GM23338 (cell line): ENCODE data around the gene FBXW12. TPM values are rescaled to one million over a fixed set of nuclear protein-coding genes. Genes with fewer than 3 reads are reported as not detected.

Experiments
- ATAC-seq: fragments of 200-7000 bp; cut with Tn5 transposase; 3 replicates; pipeline ENCODE4 v1.9.1; 2020
- DNase-seq: peaks from one replicate; pipeline ENCODE4 v3.0.0-alpha.2; 2015; ENCODE audit warnings: low spot score
- H2AFZ ChIP-seq: fragments of 200-600 bp; sonication (generic); 2 replicates; pipeline ENCODE4 v1.8.0; 2016; ENCODE audit warnings: antibody characterized with exemption, mild to moderate bottlenecking, moderate library complexity
- H3F3A ChIP-seq: fragments of 200-600 bp; sonication (generic); replicated peaks from 2 replicates; pipeline ENCODE4 v1.8.0; 2017; ENCODE audit warnings: antibody characterized with exemption, mixed run types, low read depth
- H3K27ac ChIP-seq: fragments of 200-600 bp; sonication (generic); 2 replicates; pipeline ENCODE4 v1.6.1; 2016; ENCODE audit warnings: low read depth
- H3K27me3 ChIP-seq: fragments of 200-600 bp; sonication (generic); 2 replicates; pipeline ENCODE4 v1.8.0; 2016; ENCODE audit warnings: mild to moderate bottlenecking, mixed run types, moderate library complexity; ENCODE audit not compliant: insufficient read depth
- H3K36me3 ChIP-seq: fragments of 200-600 bp; sonication (generic); 2 replicates; pipeline ENCODE4 v1.8.0; 2016; ENCODE audit warnings: mild to moderate bottlenecking; ENCODE audit not compliant: insufficient read depth
- H3K4me1 ChIP-seq: fragments of 200-600 bp; sonication (generic); 2 replicates; pipeline ENCODE4 v1.8.0; 2016; ENCODE audit warnings: mild to moderate bottlenecking, moderate library complexity; ENCODE audit not compliant: insufficient read depth
- H3K4me2 ChIP-seq: fragments of 200-600 bp; sonication (generic); 2 replicates; pipeline ENCODE4 v1.7.1; 2017; ENCODE audit warnings: mixed run types
- H3K4me3 ChIP-seq: fragments of 200-600 bp; sonication (generic); 2 replicates; pipeline ENCODE4 v1.6.1; 2016; ENCODE audit warnings: mixed run types
- H3K79me2 ChIP-seq: fragments of 200-600 bp; sonication (generic); replicated peaks from 2 replicates; pipeline ENCODE4 v1.8.0; 2017; ENCODE audit warnings: mild to moderate bottlenecking; ENCODE audit not compliant: insufficient read depth
- H3K9me2 ChIP-seq: fragments of 200-600 bp; sonication (generic); 2 replicates; pipeline ENCODE4 v1.8.0; 2017; ENCODE audit not compliant: insufficient read depth
- H4K20me1 ChIP-seq: fragments of 200-600 bp; sonication (generic); replicated peaks from 2 replicates; pipeline ENCODE4 v1.8.0; 2017; ENCODE audit warnings: mild to moderate bottlenecking; ENCODE audit not compliant: insufficient read depth
- H3K27ac Mint-ChIP-seq: 2 replicates; pipeline ENCODE4 v1.8.0; 2020; ENCODE audit warnings: inconsistent platforms, mild to moderate bottlenecking, moderate library complexity, mixed read lengths
- H3K27me3 Mint-ChIP-seq: 3 replicates; pipeline ENCODE4 v1.8.0; 2022; ENCODE audit warnings: low read depth, mild to moderate bottlenecking, moderate library complexity, mixed read lengths, inconsistent platforms; ENCODE audit not compliant: insufficient read depth, poor library complexity
- H3K36me3 Mint-ChIP-seq: 3 replicates; pipeline ENCODE4 v1.8.0; 2021; ENCODE audit warnings: low read depth, mild to moderate bottlenecking, inconsistent platforms, moderate library complexity, mixed read lengths
- H3K4me1 Mint-ChIP-seq: 3 replicates; pipeline ENCODE4 v1.8.0; 2020; ENCODE audit warnings: mild to moderate bottlenecking, inconsistent platforms, mixed read lengths
- H3K4me3 Mint-ChIP-seq: 3 replicates; pipeline ENCODE4 v1.8.0; 2021; ENCODE audit warnings: moderate library complexity, mild to moderate bottlenecking, inconsistent platforms, mixed read lengths
- H3K9me3 Mint-ChIP-seq: 3 replicates; pipeline ENCODE4 v1.8.0; 2020; ENCODE audit warnings: moderate library complexity, mild to moderate bottlenecking, inconsistent platforms, mixed read lengths
- CREB1 ChIP-seq: fragments of 250-450 bp; sonication (Bioruptor Pico); IDR thresholded peaks from 2 replicates; pipeline ENCODE4 v1.5.0; 2020; ENCODE audit warnings: low read depth, mild to moderate bottlenecking, moderate library complexity
- POLR2AphosphoS5 ChIP-seq: IDR thresholded peaks from 2 replicates; pipeline ENCODE4 v1.6.1; 2016; ENCODE audit warnings: antibody characterized with exemption, low read depth
- ZNF114 ChIP-seq: fragments of 250-450 bp; sonication (Bioruptor Pico); IDR thresholded peaks from 2 replicates; pipeline ENCODE4 v1.5.0; 2020; ENCODE audit warnings: mild to moderate bottlenecking, moderate library complexity
- polyA plus RNA-seq: library from polyadenylated mRNA; unstranded; fragments of >200 nt; fragmentation: Nextera tagmentation; extraction: Ambion mirVana; gene quantifications from 2 replicates; pipeline ENCODE4 v1.2.1, GENCODE V29; 2016
- total RNA-seq: library from RNA; depleted of rRNA; stranded (reverse); fragments of >200 nt; shearing (Covaris generic); gene quantifications from 2 replicates; pipeline ENCODE4 v1.2.3, GENCODE V29; 2014
- TF ChIP-seq, protein P1 (sequence below): IDR thresholded peaks from 2 replicates; pipeline ENCODE4 v1.6.1; 2016; ENCODE audit warnings: antibody characterized with exemption
- TF ChIP-seq, protein P2 (sequence below): IDR thresholded peaks from one replicate; pipeline ENCODE4 v1.6.1; 2018; ENCODE audit warnings: antibody characterized with exemption; ENCODE audit not compliant: unreplicated experiment
- TF ChIP-seq, protein P3 (sequence below): fragments of 250-450 bp; sonication (Bioruptor Pico); IDR thresholded peaks from 2 replicates; pipeline ENCODE4 v1.5.0; 2020; ENCODE audit warnings: mild to moderate bottlenecking, moderate library complexity

Gene FBXW12
- total and polyA plus RNA-seq, 2 experiments from 2014 or later: 0.73 TPM; not detected in 1

DNA sequence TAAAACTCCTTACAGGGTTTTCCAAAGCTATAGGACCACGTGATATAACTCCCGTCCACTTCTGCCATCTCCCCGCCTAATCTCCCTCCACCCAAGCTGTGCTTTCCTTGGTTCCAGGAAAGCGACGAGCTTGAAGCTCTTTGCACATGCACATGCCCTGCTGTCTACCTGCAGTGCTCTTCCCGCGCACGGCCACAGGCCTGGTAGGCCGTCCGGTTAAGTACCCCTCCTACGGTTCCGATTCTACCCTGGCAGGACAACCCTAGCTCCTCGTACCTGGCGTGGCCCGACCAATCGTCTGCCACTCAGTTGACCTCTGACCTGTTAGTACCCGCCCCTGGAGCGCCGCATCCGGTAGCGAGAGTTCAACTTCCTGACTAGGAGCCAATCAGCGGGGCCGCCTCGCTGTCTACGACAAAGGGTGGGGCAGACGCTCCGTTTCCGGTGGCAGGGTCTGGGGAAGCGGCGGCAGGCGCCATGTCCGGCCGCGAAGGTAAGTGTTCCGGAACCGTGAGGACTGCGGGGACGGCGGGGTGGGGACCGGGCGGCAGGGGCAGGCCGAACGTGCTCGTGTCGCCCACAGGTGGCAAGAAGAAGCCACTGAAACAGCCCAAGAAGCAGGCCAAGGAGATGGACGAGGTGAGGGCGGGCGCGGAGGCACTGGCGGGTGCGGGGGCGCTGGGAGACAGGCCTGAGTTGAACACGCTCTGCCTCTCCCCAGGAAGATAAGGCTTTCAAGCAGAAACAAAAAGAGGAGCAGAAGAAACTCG lies 68.0 kb downstream of the FBXW12 start, which contains the start of the genes CCDC51 and TMA7:
Gene CCDC51, minus strand, starts transcription at position 300 of the 770 bp plus-strand sequence. CDS start 4,991 bp downstream, outside the sequence.
Gene TMA7, plus strand, starts transcription at position 438 of the 770 bp plus-strand sequence. Its CDS starts 40 bp downstream, at position 478.
- Mint-ChIP-seq H3K4me1 (peaks cover 11% of the 10 kb centered on the region), H3K4me3 (peak within 1 kb of the TSS; percentile 93), H3K9me3 (no peaks in the 10 kb centered on the region), H3K36me3 (peaks cover 43% of the 10 kb centered on the region), H3K27ac (peak within 1 kb of the TSS; percentile 97), H3K27me3 (peaks cover 6% of the 10 kb centered on the region)
- Histone ChIP-seq H3K27ac (peak within 1 kb of the TSS; percentile 76), H3K79me2 (peaks cover 54% of the 10 kb centered on the region), H3F3A (peaks cover 45% of the 10 kb centered on the region), H3K4me2 (peak within 1 kb of the TSS; percentile 92), H4K20me1 (peaks cover 23% of the 10 kb centered on the region), H3K4me3 (peak within 1 kb of the TSS; percentile 85), H3K9me2 (no peaks in the 10 kb centered on the region), H2AFZ (peak within 1 kb of the TSS; percentile 5; the same call in 1 of the 2 replicates), H3K4me1 (peaks cover 9% of the 10 kb centered on the region; the same call in 1 of the 2 replicates), H3K36me3 (peaks cover 20% of the 10 kb centered on the region), H3K27me3 (no peaks in the 10 kb centered on the region)
- DNase-seq: peak; percentile 99
- ATAC-seq: peak; percentile 93
- no peak for TF ChIP-seq ZNF114 (CRISPR knock-in tag)
- TF ChIP-seq POLR2AphosphoS5: peak; percentile 83
- TF ChIP-seq, protein P1, sequence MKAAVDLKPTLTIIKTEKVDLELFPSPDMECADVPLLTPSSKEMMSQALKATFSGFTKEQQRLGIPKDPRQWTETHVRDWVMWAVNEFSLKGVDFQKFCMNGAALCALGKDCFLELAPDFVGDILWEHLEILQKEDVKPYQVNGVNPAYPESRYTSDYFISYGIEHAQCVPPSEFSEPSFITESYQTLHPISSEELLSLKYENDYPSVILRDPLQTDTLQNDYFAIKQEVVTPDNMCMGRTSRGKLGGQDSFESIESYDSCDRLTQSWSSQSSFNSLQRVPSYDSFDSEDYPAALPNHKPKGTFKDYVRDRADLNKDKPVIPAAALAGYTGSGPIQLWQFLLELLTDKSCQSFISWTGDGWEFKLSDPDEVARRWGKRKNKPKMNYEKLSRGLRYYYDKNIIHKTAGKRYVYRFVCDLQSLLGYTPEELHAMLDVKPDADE: peak; percentile 84
- TF ChIP-seq CREB1 (CRISPR knock-in tag): peak; percentile 82
- TF ChIP-seq, protein P2, sequence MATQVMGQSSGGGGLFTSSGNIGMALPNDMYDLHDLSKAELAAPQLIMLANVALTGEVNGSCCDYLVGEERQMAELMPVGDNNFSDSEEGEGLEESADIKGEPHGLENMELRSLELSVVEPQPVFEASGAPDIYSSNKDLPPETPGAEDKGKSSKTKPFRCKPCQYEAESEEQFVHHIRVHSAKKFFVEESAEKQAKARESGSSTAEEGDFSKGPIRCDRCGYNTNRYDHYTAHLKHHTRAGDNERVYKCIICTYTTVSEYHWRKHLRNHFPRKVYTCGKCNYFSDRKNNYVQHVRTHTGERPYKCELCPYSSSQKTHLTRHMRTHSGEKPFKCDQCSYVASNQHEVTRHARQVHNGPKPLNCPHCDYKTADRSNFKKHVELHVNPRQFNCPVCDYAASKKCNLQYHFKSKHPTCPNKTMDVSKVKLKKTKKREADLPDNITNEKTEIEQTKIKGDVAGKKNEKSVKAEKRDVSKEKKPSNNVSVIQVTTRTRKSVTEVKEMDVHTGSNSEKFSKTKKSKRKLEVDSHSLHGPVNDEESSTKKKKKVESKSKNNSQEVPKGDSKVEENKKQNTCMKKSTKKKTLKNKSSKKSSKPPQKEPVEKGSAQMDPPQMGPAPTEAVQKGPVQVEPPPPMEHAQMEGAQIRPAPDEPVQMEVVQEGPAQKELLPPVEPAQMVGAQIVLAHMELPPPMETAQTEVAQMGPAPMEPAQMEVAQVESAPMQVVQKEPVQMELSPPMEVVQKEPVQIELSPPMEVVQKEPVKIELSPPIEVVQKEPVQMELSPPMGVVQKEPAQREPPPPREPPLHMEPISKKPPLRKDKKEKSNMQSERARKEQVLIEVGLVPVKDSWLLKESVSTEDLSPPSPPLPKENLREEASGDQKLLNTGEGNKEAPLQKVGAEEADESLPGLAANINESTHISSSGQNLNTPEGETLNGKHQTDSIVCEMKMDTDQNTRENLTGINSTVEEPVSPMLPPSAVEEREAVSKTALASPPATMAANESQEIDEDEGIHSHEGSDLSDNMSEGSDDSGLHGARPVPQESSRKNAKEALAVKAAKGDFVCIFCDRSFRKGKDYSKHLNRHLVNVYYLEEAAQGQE: no peak

DNA sequence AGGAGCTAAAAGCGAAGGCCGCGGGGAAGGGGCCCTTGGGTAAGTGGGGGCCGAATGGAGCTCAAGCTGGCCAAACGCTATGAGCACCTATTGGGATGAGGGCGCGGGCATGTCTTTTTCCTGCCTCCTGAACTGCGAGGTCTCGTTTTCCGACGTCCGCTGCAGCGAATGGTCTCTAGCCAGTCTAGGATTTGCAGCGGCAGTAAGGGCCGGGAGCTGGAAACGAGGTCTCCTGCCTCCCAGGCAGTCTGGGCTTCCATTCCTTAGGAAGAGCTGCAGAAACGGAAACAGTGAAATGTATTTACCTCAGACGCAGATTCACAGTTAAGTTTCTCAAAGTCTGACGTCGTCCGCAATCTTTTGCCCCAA lies 68.6 kb downstream of the FBXW12 start:
- H3K4me2 ChIP-seq: peak overlapping the region; percentile 92
- Mint-ChIP-seq H3K27me3 (peaks cover 6% of the 10 kb centered on the region), H3K36me3 (peaks cover 43% of the 10 kb centered on the region), H3K4me1 (peaks cover 13% of the 10 kb centered on the region), H3K27ac (peak overlapping the region; percentile 97), H3K9me3 (no peaks in the 10 kb centered on the region), H3K4me3 (peak overlapping the region; percentile 93)
- 0 out of 2 replicates have a peak overlapping the region, but pooled peaks have one; percentile 5 for H2AFZ ChIP-seq
- H3K9me2 ChIP-seq: no peaks in the 10 kb centered on the region
- H3K36me3 ChIP-seq: peaks cover 20% of the 10 kb centered on the region
- peaks cover 23% of the 10 kb centered on the region for H4K20me1 ChIP-seq
- peak; percentile 41 for DNase-seq
- H3K27me3 ChIP-seq: no peaks in the 10 kb centered on the region
- H3K79me2 ChIP-seq: peaks cover 48% of the 10 kb centered on the region
- H3K27ac ChIP-seq: peak overlapping the region; percentile 76
- peak overlapping the region; percentile 85 for H3K4me3 ChIP-seq
- peaks cover 46% of the 10 kb centered on the region for H3F3A ChIP-seq
- peaks cover 10% of the 10 kb centered on the region; the same call in 1 of the 2 replicates for H3K4me1 ChIP-seq
- peak; percentile 1; the same call in 2 of the 3 replicates for ATAC-seq
- TF ChIP-seq, protein P3, sequence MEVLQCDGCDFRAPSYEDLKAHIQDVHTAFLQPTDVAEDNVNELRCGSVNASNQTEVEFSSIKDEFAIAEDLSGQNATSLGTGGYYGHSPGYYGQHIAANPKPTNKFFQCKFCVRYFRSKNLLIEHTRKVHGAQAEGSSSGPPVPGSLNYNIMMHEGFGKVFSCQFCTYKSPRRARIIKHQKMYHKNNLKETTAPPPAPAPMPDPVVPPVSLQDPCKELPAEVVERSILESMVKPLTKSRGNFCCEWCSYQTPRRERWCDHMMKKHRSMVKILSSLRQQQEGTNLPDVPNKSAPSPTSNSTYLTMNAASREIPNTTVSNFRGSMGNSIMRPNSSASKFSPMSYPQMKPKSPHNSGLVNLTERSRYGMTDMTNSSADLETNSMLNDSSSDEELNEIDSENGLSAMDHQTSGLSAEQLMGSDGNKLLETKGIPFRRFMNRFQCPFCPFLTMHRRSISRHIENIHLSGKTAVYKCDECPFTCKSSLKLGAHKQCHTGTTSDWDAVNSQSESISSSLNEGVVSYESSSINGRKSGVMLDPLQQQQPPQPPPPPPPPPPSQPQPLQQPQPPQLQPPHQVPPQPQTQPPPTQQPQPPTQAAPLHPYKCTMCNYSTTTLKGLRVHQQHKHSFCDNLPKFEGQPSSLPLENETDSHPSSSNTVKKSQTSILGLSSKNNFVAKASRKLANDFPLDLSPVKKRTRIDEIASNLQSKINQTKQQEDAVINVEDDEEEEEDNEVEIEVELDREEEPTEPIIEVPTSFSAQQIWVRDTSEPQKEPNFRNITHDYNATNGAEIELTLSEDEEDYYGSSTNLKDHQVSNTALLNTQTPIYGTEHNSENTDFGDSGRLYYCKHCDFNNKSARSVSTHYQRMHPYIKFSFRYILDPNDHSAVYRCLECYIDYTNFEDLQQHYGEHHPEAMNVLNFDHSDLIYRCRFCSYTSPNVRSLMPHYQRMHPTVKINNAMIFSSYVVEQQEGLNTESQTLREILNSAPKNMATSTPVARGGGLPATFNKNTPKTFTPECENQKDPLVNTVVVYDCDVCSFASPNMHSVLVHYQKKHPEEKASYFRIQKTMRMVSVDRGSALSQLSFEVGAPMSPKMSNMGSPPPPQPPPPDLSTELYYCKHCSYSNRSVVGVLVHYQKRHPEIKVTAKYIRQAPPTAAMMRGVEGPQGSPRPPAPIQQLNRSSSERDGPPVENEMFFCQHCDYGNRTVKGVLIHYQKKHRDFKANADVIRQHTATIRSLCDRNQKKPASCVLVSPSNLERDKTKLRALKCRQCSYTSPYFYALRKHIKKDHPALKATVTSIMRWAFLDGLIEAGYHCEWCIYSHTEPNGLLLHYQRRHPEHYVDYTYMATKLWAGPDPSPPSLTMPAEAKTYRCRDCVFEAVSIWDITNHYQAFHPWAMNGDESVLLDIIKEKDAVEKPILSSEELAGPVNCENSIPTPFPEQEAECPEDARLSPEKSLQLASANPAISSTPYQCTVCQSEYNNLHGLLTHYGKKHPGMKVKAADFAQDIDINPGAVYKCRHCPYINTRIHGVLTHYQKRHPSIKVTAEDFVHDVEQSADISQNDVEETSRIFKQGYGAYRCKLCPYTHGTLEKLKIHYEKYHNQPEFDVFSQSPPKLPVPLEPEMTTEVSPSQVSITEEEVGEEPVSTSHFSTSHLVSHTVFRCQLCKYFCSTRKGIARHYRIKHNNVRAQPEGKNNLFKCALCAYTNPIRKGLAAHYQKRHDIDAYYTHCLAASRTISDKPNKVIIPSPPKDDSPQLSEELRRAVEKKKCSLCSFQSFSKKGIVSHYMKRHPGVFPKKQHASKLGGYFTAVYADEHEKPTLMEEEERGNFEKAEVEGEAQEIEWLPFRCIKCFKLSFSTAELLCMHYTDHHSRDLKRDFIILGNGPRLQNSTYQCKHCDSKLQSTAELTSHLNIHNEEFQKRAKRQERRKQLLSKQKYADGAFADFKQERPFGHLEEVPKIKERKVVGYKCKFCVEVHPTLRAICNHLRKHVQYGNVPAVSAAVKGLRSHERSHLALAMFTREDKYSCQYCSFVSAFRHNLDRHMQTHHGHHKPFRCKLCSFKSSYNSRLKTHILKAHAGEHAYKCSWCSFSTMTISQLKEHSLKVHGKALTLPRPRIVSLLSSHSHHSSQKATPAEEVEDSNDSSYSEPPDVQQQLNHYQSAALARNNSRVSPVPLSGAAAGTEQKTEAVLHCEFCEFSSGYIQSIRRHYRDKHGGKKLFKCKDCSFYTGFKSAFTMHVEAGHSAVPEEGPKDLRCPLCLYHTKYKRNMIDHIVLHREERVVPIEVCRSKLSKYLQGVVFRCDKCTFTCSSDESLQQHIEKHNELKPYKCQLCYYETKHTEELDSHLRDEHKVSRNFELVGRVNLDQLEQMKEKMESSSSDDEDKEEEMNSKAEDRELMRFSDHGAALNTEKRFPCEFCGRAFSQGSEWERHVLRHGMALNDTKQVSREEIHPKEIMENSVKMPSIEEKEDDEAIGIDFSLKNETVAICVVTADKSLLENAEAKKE (CRISPR knock-in tag): no peak
